Lower leg skin (tissue), 4 donors: ENCODE results near the gene GLI1. TPM values are rescaled to one million over a fixed set of nuclear protein-coding genes. Genes with fewer than 3 reads are reported as not detected.
"Not testable (repeated sequence)": the region's sequence is repeated elsewhere in the genome, so short reads cannot be mapped to it uniquely, and the experiment has no call there.

Experiments used
- DNase-seq, 2 donors: peaks; one replicate each; pipeline ENCODE4 v3.0.0-alpha.2; 2019; ENCODE audit warnings: low spot score in 2 of 2
- H3K4me3 ChIP-seq: fragments of 200-600 bp; sonication (generic); 2 replicates; pipeline ENCODE4 v1.5.1; 2017; ENCODE audit warnings: mild to moderate bottlenecking, low read depth; ENCODE audit not compliant: poor library complexity, severe bottlenecking
- CTCF ChIP-seq, 3 donors: fragments of 450-650 bp; IDR thresholded peaks; one replicate each; pipeline ENCODE4 v1.5.1; 2016; ENCODE audit warnings: antibody characterized with exemption in 3 of 3, mild to moderate bottlenecking in 3 of 3, moderate library complexity in 2 of 3
- POLR2A ChIP-seq, 2 donors: fragments of 450-650 bp; IDR thresholded peaks; one replicate each; pipeline ENCODE4 v1.6.1; 2016 to 2017; ENCODE audit warnings: antibody characterized with exemption in 2 of 2, mild to moderate bottlenecking in 1 of 2, moderate library complexity in 1 of 2
- WGBS, 2 donors: methylation state at CpG; one replicate each; pipeline ENCODE4 v1.1.5; 2018; 5-methylcytosine and 5-hydroxymethylcytosine counted together
- intact Hi-C: fragments of 100-400 bp; cut with DNase I; formaldehyde crosslinking; loops from one replicate; pipeline ENCODE4 v1.15.0; 2023; ENCODE audit warnings: low total_unique reads
- total RNA-seq, 4 donors: library from RNA; depleted of rRNA; stranded (reverse); fragments of >200 nt; gene quantifications; one replicate each; pipeline ENCODE4 v1.1.0, GENCODE V29; 2016

GLI1 gene
- total RNA-seq, 4 donors from 2014 or later: 0.19 to 13.4 (median 1.9) TPM

DNA sequence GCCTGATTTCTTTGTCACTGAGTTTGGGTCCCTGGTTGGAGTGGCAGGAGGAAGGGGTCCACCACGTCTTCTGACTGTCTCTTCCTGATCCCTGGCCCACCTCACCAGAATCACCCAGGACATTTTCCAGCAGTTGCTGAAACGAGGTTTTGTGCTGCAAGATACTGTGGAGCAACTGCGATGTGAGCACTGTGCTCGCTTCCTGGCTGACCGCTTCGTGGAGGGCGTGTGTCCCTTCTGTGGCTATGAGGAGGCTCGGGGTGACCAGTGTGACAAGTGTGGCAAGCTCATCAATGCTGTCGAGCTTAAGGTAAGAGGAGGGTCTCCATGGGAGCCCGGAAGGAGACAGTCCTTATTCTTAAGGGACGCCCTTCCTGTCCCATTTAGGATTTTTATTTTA lies 40.6 kb downstream of the GLI1 start:
- no peak overlapping the region for H3K4me3 ChIP-seq
- no peak for DNase-seq
- 93 to 99% methylated on average over 11 of the region's 11 CpGs for WGBS, 2 donors
- intact Hi-C loops: no loop called here
- TF ChIP-seq CTCF (IDR thresholded peaks at IDR 0.05) (no peak), POLR2A (IDR thresholded peaks at IDR 0.05) (no peak)

- 96 to 97% methylated on average over 22 of the region's 22 CpGs for WGBS, 2 donors
- DNase-seq: peak in 1 of 2 donors; percentile 61
- H3K4me3 ChIP-seq, intact Hi-C loops: not testable (repeated sequence)
Observed at GRCh38 chr12:57502311-57502969, 42.9 kb downstream of the GLI1 start.

DNA sequence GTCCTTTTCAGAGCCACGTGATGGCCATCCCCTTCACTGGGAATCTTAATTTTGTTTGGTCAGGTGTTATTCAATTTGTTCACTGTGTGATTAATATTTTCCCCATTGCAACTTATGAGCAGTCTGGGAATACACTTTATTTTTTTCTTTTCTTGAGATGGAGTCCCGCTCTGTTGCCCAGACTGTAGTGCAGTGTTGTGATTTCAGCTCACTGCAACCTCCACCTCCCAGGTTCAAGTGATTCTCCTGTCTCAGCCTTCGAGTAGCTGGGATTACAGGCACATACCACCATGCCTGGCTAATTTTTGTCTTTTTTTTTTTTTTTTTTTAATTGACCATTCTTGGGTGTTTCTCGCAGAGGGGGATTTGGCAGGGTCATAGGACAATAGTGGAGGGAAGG lies 47.0 kb downstream of the GLI1 start:
- WGBS, 2 donors: 64 to 84% methylated on average over 4 of the region's 4 CpGs

DNA sequence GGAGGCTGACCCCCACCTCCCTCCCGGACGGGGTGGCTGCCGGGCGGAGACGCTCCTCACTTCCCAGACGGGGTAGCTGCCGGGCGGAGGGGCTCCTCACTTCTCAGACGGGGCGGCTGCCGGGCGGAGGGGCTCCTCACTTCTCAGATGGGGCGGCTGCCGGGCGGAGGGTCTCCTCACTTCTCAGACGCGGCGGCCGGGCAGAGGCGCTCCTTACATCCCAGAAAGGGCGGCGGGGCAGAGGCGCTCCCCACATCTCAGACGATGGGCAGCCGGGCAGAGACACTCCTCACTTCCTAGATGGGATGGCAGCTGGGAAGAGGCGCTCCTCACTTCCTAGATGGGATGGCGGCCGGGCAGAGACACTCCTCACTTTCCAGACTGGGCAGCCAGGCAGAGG lies 48.2 kb downstream of the GLI1 start:
- DNase-seq, H3K4me3 ChIP-seq, intact Hi-C loops: not testable (repeated sequence)
- 94 to 98% methylated on average over 7 to 20 of the region's 28 CpGs for WGBS, 2 donors

More for the DNA sequence above, 47.0 kb downstream of the GLI1 start:
- H3K4me3 ChIP-seq, intact Hi-C loops, DNase-seq: not testable (repeated sequence)

GRCh38 chr12:57511161-57511560 lies 51.6 kb downstream of the GLI1 start:
- WGBS, 2 donors: 95 to 97% methylated on average over 4 of the region's 4 CpGs
- TF ChIP-seq POLR2A (IDR thresholded peaks at IDR 0.05): no peak
- no peak for TF ChIP-seq CTCF (IDR thresholded peaks at IDR 0.05)
- DNase-seq: no peak
- intact Hi-C loops: no loop called here
- no peak overlapping the region for H3K4me3 ChIP-seq

DNA sequence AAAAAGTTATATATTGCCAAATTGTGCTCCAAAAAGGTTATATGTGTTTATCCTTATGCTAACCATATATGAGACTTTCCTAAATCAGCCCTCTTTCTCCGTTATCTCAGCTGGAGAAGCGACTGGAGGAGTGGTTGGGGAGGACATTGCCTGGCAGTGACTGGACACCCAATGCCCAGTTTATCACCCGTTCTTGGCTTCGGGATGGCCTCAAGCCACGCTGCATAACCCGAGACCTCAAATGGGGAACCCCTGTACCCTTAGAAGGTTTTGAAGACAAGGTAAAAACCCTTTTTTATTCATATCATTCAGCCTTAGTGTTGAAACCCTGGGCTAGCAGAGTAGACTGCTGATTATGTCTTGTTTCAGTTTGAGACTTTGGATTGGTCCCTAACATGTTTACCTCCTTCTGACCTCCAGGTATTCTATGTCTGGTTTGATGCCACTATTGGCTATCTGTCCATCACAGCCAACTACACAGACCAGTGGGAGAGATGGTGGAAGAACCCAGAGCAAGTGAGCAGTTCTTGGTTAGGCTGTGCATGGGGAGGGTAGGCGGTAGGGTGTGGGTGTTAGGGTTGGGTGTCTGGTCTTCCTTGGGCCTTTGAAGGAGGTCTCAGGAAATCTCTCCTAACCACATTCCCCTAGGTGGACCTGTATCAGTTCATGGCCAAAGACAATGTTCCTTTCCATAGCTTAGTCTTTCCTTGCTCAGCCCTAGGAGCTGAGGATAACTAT lies 52.2 kb downstream of the GLI1 start:
- intact Hi-C loops: no loop called here
- WGBS, 2 donors: 96 to 99% methylated on average over 7 of the region's 7 CpGs
- no peak for TF ChIP-seq CTCF (IDR thresholded peaks at IDR 0.05)
- no peak for TF ChIP-seq POLR2A (IDR thresholded peaks at IDR 0.05)
- no peak overlapping the region for H3K4me3 ChIP-seq
- DNase-seq: no peak

GRCh38 chr12:57512665-57513064 lies 53.1 kb downstream of the GLI1 start:
- intact Hi-C loops: no loop called here
- no peak overlapping the region for H3K4me3 ChIP-seq
- no peak for DNase-seq
- 89 to 92% methylated on average over 6 of the region's 6 CpGs for WGBS, 2 donors
- TF ChIP-seq CTCF (IDR thresholded peaks at IDR 0.05): no peak
